GM18858 (cell line): Measurements from ENCODE around the gene FADD.
"Not testable (repeated sequence)": the region's sequence is repeated elsewhere in the genome, so short reads cannot be mapped to it uniquely, and the experiment has no call there.

ENCODE experiments used
- ATAC-seq: cut with Tn5 transposase; IDR thresholded peaks from one replicate; pipeline ENCODE4 v1.9.1; 2021; ENCODE audit not compliant: unreplicated experiment

FADD gene

DNA sequence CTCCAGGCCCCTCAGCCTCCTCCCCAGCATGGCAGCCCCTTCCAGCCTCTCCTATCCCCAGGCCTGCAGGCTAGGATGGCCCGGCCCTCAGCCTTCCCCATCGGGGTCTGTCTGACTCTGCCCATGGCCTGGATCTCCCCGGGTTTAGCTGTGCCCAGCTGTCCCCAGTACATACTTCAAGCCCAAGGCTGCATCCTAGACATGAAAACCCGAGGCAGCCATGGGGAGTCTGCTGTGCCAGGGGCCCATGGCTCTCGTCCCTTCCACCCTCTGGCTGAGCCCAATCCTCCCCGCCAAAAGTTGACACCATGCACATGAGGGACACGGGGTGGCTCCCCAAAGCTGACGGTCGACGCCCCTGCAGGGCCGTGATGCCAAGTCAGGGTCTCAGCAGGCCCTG is 22.2 kb upstream of the FADD start:
- ATAC-seq, result no peak

DNA sequence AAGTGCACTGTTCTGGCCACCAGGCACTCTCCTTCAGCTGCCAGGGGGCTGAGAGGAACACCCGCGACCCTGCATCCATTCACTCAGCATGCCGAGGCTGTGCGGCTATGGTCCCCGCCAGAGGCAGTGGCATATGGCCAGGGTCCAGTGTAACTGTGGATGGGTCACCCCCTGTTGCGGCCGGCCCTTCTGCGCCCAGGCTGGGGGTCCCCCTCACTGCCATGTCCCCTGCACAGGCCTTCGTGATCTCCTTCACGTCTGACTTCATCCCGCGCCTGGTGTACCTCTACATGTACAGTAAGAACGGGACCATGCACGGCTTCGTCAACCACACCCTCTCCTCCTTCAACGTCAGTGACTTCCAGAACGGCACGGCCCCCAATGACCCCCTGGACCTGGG is 20.8 kb upstream of the FADD start:
- ATAC-seq, result no peak

DNA sequence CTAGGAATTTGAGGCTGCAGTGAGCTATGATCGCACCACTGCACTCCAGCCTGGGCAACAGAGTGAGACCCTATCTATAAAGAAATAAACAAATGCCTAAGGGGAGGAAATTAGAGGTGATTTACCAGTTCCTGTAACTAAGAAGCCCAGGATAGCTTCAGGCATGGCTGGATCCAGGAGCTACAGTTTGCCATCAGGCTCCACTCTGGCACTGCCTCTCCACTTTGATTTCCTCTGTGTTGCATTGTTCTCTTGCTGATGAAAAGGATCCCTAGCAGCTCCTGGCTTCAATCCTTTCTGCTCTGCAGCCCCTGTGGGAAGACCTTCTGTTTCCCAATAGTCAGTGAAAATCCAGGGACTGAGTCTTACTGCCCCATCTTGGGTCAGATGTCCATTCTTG is 20.1 kb upstream of the FADD start:
- no peak for ATAC-seq

DNA sequence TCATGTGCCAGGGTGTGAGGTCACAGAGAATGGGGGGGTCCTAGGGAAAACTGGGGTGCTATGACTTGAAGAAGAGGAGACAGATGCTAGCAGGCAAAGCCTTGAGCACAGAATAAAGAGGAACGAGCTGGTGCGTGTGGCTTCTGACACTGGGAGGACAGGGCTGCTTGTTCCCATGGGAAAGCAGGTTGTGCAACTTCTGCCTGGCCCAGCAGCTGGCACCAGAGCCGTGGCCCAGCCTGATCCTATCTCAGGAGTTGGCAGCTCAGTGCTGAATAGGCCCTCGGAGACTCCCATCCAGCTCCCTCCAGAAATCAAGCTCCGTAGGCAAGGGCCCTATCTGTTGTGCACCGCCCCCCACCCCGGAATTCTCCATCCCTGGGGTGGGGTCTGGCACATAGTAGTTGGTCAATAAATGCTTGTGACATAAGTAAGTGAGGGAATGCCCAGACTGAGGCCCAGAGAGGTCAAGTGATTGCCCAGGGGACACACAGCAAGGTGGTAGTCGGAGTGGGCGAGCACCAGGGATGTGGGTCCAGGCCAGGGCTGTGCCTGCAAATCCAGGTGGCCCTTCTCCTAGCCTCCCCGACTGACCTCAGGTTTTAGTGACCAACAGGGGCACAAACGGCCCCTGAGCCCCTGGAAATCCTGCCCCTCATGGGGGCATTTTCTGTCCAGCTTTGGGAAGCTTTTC is 19.5 kb upstream of the FADD start:
- no peak for ATAC-seq

DNA sequence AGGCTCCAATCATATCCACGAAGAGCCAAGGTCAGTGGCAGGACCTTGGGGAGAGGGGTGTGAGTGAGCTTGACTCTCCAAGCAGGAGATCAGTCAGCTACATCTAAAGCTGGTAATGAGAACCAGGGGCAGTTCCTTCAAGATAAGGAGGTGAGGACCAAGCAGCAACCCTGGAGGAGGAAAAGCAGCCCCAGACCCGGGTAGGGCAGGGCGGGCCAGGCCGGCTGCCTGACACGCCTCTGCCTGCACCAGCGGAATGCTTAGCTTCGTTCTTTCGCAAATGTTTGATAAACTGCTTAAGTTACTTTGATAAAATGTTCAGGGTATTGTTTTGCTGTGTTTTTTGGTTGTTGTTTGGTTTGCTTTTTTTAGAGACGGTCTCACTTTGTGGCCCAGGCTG is 18.7 kb upstream of the FADD start:
- ATAC-seq, result no peak

DNA sequence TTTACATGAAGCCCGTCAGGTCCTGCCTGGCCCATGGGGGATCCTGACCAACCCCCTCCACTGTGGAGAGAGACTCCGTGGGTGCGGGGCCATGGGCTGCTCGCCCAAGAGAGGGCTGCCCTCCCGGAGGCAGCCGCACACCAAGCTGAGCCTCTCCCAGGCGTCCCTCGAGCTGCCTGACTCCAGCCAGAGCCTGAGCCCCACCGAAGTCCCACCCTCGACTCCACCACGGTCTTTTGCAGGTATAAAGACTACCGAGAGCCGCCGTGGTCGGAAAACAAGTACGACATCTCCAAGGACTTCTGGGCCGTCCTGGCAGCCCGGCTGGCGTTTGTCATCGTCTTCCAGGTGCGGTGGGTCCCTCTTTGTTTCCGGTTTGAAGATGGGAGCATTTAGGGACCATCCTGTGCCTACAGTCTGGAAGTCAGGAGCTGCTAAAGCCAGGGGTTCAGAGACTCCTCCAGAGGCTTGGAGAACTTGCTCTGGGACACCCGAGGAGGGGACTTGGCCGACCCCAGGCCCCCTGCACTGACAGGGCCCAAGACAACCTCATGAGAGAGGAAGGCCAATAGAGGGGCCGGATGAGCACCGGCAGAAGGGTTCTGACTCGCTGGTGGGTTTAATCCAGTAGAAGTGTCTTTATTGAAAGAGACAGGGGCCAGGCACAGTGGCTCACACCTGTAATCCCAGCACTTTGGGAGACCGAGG is 17.6 kb upstream of the FADD start:
- no peak for ATAC-seq

DNA sequence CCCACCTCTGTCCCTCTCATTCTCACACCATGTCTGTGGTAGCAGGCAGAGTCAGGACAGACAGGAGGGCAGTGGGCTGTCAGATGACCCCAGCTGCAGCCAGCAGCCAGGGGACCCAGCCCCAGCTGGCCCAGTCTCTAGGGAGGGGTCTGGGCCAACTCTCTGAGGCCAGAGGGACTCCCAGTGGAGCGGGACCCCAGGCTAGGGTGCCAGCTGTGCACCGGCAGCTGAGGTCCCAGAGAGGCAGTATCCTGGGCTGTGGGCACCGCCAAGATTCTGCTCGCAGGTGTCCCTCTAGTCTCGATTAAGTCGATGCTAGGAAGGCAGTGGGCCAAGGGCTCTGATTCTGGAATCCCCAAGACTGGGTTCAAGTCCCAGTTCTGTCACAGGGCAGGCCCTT is 16.7 kb upstream of the FADD start:
- ATAC-seq, result no peak

DNA sequence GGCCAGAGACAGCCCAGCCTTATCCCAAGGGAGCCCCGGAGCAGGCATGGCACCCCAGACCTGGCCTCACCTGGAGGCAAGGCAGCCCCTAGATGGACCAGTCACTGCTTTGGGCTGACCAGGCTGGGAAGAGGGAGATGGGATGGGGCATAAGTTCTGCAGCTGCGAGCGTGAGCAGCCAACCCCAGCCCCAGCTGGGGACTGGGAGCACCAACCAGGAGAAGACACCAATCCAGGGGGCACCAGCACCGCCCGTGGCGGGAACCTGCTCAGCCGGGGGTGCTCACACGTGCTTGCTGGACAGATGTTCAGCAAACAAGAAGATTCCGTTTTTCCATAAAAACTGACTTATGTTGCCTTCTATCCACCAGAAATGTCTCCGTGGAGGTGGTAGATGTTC is 16.2 kb upstream of the FADD start:
- ATAC-seq, result no peak

DNA sequence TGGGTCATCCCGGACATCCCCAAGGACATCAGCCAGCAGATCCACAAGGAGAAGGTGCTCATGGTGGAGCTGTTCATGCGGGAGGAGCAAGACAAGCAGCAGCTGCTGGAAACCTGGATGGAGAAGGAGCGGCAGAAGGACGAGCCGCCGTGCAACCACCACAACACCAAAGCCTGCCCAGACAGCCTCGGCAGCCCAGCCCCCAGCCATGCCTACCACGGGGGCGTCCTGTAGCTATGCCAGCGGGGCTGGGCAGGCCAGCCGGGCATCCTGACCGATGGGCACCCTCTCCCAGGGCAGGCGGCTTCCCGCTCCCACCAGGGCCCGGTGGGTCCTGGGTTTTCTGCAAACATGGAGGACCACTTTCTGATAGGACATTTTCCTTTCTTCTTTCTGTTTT is 15.3 kb upstream of the FADD start:
- ATAC-seq, result no peak

DNA sequence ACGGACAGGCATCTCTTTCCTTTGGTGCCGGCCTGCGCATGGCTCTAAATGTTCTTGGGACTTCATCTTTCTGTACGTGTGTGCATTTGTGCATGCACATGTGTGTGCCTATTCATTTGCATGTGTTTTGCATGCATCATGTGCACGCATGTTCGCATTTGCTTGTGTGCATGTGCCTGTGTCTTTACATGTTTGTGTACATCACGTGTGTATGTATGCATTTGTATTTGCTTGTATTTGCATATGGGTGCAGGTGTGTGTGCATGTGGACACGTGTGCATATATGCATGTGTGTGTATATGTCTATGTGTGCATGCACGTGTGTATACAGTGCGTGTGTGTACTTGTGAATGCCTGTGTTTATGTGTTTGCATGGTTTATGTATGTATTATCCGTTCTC is 13.5 kb upstream of the FADD start:
- no peak for ATAC-seq

DNA sequence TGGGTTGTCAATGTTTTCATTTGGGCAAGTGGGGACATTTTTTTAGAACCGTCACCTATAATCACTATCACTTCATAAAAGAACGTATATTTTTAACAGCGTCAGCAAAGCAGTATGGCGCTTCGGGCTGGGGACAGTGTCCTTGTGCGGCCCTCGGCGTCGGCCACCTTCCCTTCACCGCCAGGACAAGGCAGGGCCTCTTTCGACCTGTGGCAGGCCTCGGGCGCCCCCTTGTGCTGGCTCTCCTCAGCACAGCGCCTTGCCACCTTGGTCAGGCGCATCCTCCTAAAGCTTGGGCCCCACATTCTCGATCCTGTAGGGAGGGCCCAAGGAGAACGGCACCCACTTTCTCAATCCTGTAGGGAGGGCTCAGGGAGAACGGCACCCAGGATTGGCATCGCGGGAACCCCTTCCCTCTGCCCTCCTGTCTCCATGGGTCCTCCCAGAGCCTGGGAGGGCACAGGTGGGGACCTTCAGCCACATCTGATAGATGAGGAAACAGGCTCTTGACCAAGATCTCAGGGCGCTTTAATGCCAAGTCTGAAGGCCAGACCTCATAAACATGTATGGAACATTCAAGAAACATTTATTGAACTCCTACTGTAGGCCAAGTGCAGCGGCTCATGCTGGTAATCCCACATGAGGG is 11.5 kb upstream of the FADD start:
- ATAC-seq, result no peak

DNA sequence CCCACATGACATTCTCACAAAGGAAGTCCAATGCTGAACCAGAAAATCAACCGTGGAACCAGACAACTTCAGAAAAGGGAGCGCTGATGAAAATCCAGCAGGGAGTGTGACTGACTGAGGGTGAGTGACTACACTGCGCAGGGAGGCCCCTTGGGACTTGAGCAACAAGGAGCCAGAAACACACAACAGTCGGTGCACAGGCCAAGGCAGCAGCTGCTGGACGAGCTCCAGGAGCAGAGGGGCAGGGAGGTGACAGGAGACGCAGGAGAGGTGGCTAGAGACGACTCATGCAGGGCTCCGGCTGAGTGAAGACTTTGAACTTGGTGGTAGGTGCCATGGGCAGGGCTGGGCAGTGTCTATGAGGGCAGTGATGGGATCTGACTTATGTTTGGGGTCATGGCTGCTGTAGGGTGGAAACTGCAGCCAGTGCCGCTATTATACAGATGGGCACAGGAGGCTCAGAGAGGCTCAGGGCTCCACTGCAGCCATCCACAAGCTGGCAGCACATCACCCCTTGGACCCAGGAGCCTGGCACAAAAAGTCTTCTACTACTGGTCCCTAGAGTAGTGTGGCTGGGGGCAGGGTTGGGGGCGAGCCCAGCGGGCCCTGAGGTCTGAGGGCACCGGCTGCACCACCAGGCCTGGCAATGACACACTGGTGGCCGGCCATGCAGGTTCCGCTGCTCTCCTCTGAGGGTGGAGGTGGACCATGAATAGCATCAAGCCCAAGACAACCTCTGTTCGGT is 10.3 kb upstream of the FADD start:
- ATAC-seq, result no peak

DNA sequence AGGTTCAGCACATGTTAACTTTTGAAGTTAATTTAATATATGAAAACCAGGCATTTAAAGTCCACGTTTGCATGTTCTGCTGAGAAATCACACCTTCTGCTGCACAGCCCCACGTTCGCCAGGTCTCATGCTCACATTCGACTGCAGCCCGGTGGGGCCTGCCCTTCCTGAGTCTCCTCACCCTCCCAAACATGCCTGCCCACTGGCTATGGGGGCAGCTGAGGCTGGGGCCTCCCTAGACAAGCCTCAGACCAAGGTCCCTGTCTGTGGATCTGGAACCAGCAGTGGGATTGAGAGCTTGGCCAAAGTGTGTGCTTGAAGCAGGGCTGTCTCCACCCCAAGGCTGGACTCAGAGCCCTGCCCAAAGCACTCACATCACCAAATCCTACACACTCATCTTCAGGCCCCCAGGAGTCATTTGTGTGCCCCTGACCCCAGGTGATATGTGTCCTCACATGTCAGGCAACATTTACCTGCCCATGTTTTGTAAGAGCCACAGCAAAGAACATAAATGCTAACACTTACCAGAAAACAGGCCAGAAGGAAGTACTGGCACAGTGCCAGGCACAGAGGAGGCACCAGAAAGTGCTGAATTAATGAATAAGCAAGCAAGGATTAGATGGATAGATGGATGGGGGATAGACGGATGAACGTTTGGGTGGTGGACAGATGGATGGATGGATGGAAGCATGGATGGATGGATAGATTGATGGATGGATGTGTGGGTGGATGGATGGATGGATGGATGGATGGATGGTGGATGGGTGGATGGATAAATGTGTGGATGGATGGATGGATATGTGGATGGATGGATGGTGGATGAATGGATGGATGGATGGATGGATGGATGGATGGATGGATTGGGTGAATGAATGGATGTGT is 9.4 kb upstream of the FADD start:
- ATAC-seq, result no peak

DNA sequence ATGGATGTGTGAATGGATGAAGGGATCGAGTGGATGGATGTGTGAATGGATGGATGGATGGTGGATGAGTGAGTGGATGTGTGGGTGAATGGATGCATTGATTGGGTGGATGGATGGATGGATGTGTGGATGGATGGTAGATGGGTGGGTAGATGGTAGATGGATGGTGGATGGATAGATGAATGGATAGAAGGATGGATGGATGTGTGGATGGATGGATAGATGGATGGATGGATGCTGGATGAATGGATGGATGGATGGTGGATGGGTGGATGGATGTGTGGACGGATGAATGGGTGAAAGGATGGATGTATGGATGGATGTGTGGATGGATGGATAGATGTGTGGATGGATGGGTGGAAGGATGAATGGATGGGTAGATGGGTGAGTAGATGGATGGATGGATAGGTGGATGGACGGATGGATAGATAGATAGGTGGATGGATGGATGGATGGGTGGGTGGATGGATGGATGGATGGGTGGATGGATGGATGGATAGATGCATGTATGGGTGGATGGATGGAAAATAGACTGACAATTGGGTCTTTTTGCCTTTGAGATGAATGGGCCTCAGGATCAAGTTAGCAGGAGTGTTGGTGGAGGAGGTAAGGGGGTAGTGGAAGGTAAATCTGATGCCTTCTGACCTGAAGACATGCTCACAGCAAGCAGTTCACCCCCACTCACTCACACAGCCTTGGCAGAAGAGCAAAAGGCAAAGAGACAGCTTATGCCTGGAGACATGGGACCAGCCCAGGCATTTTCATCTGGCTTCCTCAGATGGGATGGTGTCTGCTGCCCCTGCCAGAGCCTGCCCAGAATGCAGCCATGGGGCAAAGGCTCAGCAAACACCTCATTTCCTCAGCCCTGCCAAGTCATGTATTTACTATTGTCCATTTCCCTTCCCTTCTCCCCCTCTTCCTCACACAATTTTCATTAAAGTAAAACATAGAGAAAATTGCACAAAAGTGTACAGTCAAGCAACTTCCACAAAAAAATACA is 8.0 kb upstream of the FADD start:
- no peak for ATAC-seq

DNA sequence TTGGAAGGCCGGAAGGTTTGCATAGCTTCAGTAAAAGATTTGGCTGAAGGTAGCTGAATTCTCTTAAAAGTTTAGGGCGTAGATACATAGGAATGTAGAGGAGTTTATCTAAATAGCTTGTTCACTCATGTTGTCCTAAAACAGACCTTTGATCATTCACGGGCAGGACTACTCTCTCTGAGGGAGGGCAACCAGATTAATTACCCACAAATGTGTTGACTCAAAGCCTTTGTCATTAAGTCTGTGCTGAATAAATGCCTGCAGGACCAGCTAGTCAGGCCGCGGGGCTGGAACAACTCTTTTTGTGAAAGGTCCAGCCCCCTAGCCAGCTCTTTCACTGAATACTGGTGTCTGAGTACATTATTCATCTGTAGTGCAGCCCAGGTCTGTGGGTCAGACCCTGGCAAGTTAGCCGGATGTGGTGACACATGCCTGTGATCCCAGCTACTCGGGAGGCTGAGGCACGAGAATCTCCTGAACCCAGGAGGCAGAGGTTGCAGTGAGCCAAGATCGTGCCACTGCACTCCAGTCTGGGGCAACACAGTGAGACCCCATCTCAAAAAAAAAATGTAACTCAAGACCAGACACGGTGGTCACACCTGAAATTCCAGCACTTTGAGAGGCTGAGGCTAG is 2.8 kb upstream of the FADD start:
- no peak for ATAC-seq

DNA sequence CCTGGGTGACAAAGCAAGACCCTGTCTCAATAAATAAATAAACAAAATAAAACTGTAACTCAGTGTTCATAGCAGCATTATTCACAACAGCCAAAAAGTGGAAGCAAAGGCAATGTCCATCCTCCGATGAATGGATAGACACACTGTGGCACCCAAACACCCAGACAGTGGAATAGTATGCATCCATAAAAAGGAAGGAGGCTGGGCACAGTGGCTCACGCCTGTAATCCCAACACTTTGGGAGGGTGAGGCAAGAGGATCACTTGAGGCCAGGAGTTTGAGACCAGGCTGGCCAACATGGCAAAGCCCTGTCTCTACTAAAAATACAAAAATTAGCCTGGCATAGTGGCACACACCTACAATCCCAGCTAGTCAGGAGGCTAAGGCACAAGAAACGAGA is 2.0 kb upstream of the FADD start:
- not testable (repeated sequence) for ATAC-seq

DNA sequence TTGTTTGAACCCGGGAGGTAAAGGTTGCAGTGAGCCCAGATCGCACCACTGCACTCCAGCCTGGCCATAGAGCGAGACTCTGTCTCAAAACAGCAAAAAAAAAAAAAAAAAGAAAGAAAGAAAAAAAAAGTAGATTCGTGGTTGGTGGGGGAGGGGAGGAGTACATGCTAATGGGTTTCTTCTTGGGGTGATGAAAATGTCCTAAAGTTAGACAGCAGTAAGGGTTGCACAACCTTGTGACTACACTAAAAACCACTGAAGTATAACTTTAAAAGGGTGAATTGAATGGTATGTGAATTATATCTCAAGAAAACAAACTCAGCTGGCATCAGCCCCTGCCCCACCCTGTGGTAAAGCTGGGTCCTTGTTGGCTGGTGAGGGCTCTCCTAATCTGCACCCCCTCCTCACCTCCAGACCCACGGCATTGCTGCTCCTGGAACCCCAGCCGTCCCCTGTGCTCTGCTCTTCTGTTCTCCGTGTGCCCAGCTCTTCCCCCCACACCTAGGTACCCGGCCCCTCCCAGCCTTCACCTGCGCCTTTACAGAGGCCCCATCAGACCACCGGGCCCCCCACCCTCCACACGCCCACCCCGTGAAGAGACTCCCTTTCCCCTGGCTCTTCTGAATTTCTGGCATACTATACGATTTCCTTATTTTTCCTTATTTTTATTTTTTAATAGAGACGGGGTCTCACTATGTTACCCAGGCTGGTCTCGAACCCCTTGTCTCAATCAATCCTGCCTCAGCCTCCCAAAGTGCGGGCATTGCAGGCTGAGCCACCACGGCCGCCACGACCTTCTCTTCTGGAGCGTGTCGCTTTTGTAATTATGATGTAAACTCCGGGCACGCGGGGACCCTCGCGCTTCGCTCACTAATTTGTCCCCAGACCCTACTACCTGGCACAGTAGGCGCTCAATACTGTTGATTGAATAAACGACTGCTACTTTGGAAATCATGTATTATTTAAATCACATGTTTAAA is 924 bp upstream of the FADD start:
- no peak for ATAC-seq
